ENCODE measurements around the gene SEZ6L.

Gene SEZ6L

DNA sequence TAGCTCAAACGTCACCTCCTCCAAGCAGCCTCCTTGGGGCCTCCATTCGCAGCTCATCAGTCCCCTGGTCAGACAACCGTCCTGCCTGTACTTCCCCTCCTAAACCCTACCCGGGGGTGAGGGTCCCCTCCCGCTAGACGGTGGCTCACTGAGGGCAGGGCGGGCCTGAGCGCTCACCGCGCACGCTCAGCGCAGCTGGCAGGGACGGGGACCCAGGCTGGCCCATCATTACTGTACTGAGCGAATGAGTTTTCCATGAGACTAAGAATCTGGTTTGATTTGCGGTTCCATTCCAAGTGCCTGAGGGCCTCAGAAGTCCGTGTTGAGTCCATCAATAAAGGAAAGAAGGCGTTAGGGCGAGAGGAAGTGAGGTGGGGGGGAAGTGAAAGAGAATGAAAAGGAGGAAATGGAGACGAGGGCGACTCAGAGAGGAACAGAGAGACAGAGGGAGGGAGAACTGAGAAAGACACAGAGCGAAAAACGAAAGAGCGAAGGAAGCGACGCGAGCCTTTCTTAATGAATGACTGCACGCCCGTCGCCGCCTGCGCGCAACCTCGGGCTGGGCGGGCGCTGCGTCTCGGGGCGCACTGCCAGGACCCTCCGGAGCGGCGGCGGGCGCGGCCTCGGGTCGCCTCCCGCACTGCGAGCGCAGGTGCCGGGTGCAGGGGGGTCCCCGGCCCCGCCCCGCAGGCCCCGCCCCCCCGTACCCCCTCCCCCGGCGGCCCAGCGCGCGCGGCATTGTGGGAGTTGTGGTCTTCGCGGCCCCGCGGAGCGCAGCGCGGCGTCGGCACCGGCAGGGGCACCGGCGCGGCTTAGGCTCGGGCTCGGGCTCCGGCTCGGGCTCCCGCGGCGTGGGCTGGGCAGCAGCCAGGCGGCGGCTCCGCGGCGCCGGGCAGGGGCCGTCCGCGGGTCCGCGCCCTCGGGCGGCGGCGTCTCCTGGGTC, 259.5 kb downstream of the SEZ6L start, which contains the start of gene ASPHD2:
TSS of gene ASPHD2 (plus strand) at position 746 of the 943 bp plus-strand sequence. CDS start 4,356 bp downstream, outside the sequence.
- TF ChIP-seq YY1 (IDR thresholded peaks at IDR 0.05; ENCODE audit: low read depth) (no peak; the same call in 1 of the 2 replicates), CREB1 (IDR thresholded peaks at IDR 0.05; ENCODE audit: low read depth) (no peak), TAF1 (IDR thresholded peaks at IDR 0.05; ENCODE audit: low read depth) (no peak; the same call in 1 of the 2 replicates), ZBTB7A (IDR thresholded peaks at IDR 0.05; ENCODE audit: low read depth) (0 out of 2 replicates have a peak, but pooled peaks have one; percentile 33), EGR1 (IDR thresholded peaks at IDR 0.05) (no peak), NFIC (IDR thresholded peaks at IDR 0.05) (peak; percentile 29; the same call in 1 of the 2 replicates)

GRCh38 chr22:26429458-26430286, 260.4 kb downstream of the SEZ6L start:
- TF ChIP-seq TEAD4 (IDR thresholded peaks at IDR 0.05) (no peak), ZBTB7A (IDR thresholded peaks at IDR 0.05; ENCODE audit: low read depth) (no peak), REST (IDR thresholded peaks at IDR 0.05; ENCODE audit: low read depth) (no peak), TAF1 (IDR thresholded peaks at IDR 0.05; ENCODE audit: low read depth) (no peak), NFIC (IDR thresholded peaks at IDR 0.05) (no peak), EGR1 (IDR thresholded peaks at IDR 0.05) (no peak), RAD21 (IDR thresholded peaks at IDR 0.05; ENCODE audit: low read depth) (no peak), TCF12 (IDR thresholded peaks at IDR 0.05; ENCODE audit: low read depth) (no peak), CEBPB (IDR thresholded peaks at IDR 0.05) (no peak), CREB1 (IDR thresholded peaks at IDR 0.05; ENCODE audit: low read depth) (no peak), EP300 (IDR thresholded peaks at IDR 0.05; ENCODE audit: borderline replicate concordance) (no peak), YY1 (IDR thresholded peaks at IDR 0.05; ENCODE audit: low read depth) (no peak), FOXM1 (IDR thresholded peaks at IDR 0.05; ENCODE audit: borderline replicate concordance, low read depth) (no peak), MAX (IDR thresholded peaks at IDR 0.05) (no peak)
- TF ChIP-seq, protein P1, sequence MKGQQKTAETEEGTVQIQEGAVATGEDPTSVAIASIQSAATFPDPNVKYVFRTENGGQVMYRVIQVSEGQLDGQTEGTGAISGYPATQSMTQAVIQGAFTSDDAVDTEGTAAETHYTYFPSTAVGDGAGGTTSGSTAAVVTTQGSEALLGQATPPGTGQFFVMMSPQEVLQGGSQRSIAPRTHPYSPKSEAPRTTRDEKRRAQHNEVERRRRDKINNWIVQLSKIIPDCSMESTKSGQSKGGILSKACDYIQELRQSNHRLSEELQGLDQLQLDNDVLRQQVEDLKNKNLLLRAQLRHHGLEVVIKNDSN (IDR thresholded peaks at IDR 0.05), result no peak

DNA sequence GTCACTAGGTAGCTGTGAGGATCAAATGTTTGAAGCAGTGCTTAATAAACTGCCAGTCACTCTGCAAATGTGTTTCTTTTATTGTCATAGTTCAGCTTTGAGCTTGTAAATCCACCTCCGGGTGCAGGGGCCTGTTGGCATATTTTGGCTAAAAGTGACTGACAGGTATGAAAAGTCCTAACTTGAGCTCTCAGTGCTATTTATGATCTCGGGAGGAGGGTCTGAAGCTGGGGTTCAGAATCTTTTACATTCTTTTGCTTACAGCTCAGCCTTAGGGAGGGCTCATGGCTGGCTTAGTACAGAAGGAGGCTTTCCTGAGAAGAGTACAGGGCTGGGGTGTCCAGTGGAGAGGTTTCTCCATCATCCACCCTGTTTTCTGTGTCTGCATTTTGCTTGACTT, 261.3 kb downstream of the SEZ6L start:
- TF ChIP-seq REST (IDR thresholded peaks at IDR 0.05; ENCODE audit: low read depth) (no peak), CEBPB (IDR thresholded peaks at IDR 0.05) (no peak), MAX (IDR thresholded peaks at IDR 0.05) (no peak), NFIC (IDR thresholded peaks at IDR 0.05) (no peak), FOXM1 (IDR thresholded peaks at IDR 0.05; ENCODE audit: borderline replicate concordance, low read depth) (no peak), ZBTB7A (IDR thresholded peaks at IDR 0.05; ENCODE audit: low read depth) (no peak), CREB1 (IDR thresholded peaks at IDR 0.05; ENCODE audit: low read depth) (no peak), TCF12 (IDR thresholded peaks at IDR 0.05; ENCODE audit: low read depth) (no peak), RAD21 (IDR thresholded peaks at IDR 0.05; ENCODE audit: low read depth) (no peak), TAF1 (IDR thresholded peaks at IDR 0.05; ENCODE audit: low read depth) (no peak), EGR1 (IDR thresholded peaks at IDR 0.05) (no peak), TEAD4 (IDR thresholded peaks at IDR 0.05) (no peak), EP300 (IDR thresholded peaks at IDR 0.05; ENCODE audit: borderline replicate concordance) (no peak), YY1 (IDR thresholded peaks at IDR 0.05; ENCODE audit: low read depth) (no peak)
- TF ChIP-seq, protein P1 (IDR thresholded peaks at IDR 0.05), result no peak

DNA sequence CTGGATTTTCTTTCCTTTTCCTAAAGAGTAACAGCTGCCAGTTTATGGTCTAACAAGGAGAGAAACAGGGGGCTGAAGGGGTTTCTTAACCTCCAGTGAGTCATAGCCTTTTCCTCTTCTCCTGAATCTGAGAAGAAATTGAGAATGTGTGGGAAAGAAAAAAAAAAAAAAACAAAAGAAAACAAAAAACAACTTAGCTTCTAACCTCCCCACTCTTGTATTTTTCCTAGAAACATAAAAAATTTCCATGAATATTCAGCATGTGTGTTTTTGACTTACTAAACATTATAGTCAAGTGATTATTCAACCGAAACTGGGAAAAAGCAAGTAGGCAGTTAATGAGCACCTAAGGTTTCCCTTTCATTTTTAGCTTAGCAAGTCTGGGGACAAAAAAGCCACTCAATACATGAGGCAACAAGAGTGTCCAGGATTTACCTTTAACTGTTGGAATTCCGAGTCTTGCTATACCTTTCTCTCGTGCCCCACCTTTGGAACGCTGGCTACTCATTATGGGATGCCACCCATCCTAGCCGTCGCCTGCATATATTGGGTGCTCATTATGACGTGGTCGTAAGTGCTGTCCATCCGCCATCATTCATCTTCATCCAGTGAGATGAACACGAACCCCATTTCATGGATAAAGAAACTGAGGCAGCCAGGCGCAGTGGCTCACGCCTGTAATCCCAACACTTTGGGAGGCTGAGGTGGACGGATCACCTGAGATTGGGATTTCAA, 262.2 kb downstream of the SEZ6L start:
- TF ChIP-seq TAF1 (IDR thresholded peaks at IDR 0.05; ENCODE audit: low read depth) (no peak), MAX (IDR thresholded peaks at IDR 0.05) (no peak), TCF12 (IDR thresholded peaks at IDR 0.05; ENCODE audit: low read depth) (no peak), TEAD4 (IDR thresholded peaks at IDR 0.05) (no peak), CREB1 (IDR thresholded peaks at IDR 0.05; ENCODE audit: low read depth) (no peak), CEBPB (IDR thresholded peaks at IDR 0.05) (no peak), EGR1 (IDR thresholded peaks at IDR 0.05) (no peak), YY1 (IDR thresholded peaks at IDR 0.05; ENCODE audit: low read depth) (no peak), REST (IDR thresholded peaks at IDR 0.05; ENCODE audit: low read depth) (no peak), EP300 (IDR thresholded peaks at IDR 0.05; ENCODE audit: borderline replicate concordance) (no peak), FOXM1 (IDR thresholded peaks at IDR 0.05; ENCODE audit: borderline replicate concordance, low read depth) (no peak), RAD21 (IDR thresholded peaks at IDR 0.05; ENCODE audit: low read depth) (no peak), NFIC (IDR thresholded peaks at IDR 0.05) (no peak), ZBTB7A (IDR thresholded peaks at IDR 0.05; ENCODE audit: low read depth) (no peak)
- TF ChIP-seq, protein P1 (IDR thresholded peaks at IDR 0.05), result no peak
